Eye (tissue), 1 donor: ENCODE results near the gene LBH.
"Not testable (repeated sequence)": the region's sequence is repeated elsewhere in the genome, so short reads cannot be mapped to it uniquely, and the experiment has no call there.

Source experiments
- DNase-seq: peaks from one replicate; pipeline ENCODE4 v3.0.0-alpha.2; 2015

Gene LBH

GRCh38 chr2:30259071-30259470 lies 27.7 kb downstream of the LBH start:
- no peak for DNase-seq

- DNase-seq = no peak
Measured at GRCh38 chr2:30259827-30260679, 28.7 kb downstream of the LBH start.

DNA sequence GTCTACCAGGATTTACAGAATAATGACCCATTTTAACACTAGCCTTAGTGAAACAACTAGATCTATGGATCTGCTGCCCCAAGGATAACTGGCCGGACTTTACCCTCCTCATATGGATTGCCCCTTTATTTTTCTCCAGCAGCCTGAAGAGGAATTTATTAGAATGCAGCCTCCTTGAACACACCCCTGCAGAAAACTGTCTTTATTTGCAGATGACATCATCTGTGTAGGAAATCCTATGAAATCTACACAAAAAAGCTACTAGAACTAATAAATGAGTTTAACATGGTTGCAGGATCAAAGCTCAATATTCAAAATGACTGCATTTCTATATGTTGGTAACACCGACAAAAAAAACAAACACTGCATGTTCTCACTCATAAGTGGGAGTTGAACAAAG lies 29.6 kb downstream of the LBH start:
- DNase-seq = no peak

DNA sequence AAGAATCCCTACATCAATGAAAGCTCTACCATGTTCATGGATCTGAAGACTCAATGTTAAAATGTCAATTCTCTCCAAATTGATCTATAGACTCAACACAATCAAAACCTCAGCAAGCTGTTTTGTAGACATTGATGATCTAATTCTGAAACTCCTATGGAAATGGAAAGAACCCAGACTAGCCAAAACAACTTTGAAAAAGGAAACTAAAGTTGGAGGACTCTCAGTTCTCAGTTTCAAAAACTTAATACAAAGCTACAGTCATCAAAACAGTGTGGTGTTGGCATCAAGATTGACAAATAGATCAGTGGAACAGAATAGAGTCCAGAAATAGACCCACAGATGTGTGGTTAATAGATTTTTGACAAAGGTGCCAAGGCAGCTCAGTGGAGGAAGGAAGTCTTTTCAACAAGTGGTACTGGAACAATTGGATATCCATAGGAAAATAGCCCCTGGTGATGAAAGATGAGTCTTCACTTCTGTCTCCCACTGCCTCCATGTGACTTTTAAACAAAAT lies 30.4 kb downstream of the LBH start:
- DNase-seq = no peak

GRCh38 chr2:30262716-30263309 lies 31.5 kb downstream of the LBH start:
- DNase-seq = no peak

DNA sequence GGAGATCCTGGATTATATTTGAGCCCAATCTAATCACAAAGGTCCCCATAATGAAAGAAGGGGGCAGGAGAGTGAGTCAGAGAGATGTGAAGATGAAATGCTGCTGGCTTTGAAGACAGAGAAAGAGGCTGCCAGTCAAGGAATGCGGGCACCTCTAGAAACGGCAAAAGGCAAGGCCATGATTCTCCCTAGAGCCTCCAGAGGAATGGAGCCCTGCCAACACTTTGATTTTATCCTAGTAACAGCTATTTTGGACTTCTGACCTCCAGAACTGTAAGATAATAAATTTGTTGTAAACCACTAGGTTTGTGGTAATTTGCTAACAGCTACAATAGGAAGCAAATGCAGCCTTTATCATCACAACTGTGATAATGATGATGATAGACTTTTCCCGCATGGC lies 32.9 kb downstream of the LBH start:
- DNase-seq = no peak

GRCh38 chr2:30265052-30266015 lies 34.0 kb downstream of the LBH start:
- no peak for DNase-seq

- no peak for DNase-seq
Measured at GRCh38 chr2:30266051-30266621, 34.8 kb downstream of the LBH start.

DNA sequence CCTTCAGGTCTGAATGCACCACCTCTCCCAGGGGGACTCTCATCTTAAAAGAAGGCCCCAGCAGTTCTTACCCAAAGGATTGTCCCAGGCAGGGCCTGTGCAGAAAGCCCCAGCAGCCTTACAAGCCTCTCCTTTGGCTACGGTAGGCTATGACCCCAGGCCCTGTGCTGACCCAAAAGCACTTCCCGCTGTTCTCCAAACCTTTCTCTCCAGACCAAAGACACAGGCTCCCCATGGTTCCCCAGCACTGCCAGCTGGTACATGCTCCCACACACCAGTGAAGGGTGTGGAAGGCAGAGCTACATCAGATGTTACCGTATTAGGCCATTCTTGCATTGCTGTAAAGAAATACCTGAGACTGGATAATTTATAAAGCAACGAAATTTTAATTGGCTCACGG lies 35.4 kb downstream of the LBH start:
- no peak for DNase-seq

GRCh38 chr2:30267161-30267975 lies 36.0 kb downstream of the LBH start:
- no peak for DNase-seq

- DNase-seq = no peak
Measured at GRCh38 chr2:30268296-30268871, 37.0 kb downstream of the LBH start.

DNA sequence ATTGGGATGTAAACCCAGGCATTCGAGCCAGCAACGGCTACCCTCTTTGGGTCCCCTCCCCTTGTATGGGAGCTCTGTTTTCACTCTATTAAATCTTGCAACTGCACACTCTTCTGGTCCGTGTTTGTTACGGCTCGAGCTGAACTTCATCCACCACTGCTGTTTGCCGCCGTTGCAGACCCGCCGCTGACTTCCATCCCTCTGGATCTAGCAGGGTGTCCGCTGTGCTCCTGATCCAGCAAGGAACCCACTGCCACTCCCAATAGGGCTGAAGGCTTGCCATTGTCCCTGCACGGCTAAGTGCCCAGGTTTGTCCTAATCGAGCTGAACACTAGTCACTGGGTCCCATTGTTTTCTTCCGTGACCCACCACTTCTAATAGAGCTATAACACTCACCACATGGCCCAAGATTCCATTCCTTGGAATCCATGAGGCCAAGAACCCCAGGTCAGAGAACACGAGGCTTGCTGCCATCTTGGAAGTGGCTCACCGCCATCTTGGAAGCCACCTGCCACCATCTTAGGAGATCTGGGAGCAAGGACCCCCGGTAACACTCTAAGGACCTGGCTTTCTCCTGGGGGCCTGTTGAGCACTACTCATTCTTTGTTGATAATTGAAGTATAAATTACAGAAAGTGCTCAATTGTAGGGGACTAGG lies 37.9 kb downstream of the LBH start:
- not testable (repeated sequence) for DNase-seq

DNA sequence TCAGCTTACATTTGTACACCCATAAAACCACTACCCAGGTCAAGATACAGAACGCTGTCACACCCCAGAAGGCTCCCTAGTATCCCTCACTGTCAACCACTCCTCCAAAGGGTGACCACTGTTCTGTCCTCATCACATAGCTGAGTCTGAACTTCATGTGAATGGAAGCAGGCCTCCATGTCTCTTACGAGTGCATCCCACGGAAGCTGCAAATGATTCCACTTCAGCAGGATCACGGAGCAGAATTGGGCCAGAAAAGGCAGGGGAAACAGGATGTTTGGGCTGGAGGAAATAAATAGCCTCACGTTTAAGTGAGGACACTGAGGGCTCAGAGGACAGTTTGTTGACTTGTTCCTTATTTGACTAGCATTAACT lies 38.4 kb downstream of the LBH start:
- no peak for DNase-seq

DNA sequence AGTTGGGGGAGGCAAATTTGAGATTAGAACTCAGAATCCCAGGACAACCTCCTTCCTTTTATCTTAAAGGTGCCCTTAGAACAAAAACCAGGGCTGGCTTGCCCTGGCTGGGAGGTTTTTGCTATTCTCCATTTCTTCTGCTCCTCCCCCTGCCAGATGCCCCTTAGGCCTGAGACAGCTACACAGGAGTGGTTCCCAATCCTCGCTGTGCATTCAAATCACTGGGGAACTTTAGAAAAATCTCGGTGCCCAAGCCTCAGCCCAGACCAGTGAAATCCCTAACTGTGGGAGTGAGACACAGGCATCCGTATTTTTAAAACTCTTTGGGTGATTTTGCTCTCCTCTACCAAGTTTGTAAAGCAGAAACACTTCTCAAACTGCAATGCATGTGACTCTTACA lies 38.8 kb downstream of the LBH start:
- no peak for DNase-seq

- no peak for DNase-seq
Measured at GRCh38 chr2:30271301-30271700, 40.0 kb downstream of the LBH start.

DNA sequence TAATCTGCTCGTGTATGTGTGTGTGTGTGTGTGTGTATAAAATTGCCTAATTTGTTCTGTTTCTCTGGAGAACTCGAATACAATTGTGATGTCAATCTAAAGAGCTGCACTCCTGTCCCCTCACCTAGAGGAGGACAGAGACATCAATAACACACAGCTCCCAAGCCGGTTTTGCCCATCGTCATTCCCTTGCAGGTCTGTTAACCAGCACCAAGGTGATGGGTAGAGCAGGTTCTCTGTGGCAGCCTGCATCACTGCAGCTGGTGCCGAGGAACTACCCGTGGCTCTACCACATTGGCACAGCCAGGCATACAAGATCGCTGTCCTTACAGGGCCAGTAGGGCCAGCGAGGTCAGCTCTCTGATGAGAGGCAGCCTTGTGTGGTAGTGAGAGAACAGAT lies 41.0 kb downstream of the LBH start:
- DNase-seq = no peak

DNA sequence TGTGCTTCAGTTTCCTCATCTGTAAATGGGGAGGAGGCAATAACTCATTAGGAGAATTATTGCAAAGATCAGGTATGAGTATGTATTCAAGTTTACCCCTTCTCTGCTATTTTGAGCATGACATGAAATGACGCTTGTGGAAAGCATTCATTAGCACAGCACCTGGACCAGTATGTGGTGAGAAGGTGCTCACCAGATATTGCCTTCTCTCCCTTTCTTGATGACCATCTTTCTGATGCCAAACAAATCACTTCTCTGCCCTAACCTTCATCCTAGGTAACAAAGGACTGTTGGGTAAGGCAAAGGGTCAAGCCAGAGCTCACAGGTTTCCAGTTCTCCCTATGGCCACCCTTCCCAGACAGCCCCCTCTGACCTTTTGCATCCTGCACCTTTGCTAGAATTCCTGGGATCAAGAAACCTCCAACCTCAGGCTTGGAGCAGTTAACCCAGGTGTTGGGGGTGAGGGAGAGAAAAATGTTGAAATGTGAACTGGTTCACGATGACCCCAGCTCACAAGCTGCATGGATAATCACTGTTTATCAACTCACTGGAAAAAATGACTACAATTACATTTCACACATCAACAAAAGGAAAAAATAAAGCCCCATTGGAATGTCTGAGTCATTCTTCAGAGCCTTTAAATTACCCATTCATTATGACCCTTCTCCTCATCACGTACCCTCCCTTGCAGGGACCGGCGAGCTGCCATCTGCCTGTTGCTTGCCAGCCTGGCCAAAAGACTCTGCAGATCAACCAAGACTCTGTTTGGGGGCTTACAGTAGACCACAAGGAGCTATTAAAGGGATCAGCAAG lies 41.6 kb downstream of the LBH start:
- no peak for DNase-seq

GRCh38 chr2:30273574-30273929 lies 42.2 kb downstream of the LBH start:
- DNase-seq = no peak

GRCh38 chr2:30275256-30275655 lies 43.9 kb downstream of the LBH start:
- peak; percentile 65 for DNase-seq

DNA sequence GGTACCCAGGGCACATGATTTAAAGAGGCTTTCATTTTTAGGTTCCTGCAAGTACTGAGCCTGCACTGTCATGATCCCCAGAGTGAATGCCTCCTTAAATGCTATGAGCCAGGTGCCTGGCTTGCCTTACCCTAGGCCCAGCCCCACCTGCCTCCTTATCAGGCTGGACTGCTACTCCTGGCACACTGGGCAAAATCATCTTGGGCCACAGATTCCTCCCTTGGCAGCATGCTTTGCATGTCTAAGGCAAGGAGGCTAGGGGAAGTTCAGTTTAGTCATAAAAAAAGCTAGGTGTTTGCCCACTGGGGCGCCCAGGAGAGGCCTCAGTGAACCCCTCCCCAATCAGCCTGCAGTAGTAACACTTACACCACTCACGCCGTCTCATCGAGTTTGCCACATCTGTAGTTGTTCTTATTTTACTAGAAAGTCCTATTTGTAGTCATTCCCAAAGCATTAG lies 45.1 kb downstream of the LBH start:
- DNase-seq = no peak
